Stimulated activated CD8-positive, alpha-beta memory T cell treated with anti-CD3 and anti-CD28 coated beads, Interleukin-15, amount 100 ng/mL, for 1 hour (primary cell): Measurements from ENCODE around the gene MATN1.
"Not testable (repeated sequence)": the region's sequence is repeated elsewhere in the genome, so short reads cannot be mapped to it uniquely, and the experiment has no call there.

Experiments
- DNase-seq: peaks from one replicate; pipeline ENCODE4 v3.0.0-alpha.2; 2020; ENCODE audit warnings: low read depth

Gene MATN1

DNA sequence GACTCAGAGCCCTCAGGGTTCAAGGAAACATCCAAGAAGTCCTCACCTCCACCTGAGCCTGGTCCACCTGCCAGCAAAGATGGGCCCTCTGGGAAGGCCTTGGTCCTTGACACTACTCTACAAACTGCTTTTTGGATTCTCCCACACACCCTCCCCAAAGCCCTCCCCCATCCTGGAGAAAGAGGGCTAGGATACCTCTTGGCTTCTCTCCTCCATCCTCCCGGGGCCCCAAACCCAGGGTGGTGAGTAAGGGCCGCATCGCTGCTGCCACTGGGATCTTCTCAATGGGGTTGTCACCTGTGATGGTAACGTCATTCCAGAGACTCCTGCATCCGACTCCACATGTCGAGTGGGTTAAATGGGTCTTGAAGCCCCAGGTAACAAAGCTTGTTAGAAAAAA, 26.6 kb downstream of the MATN1 start:
- no peak for DNase-seq

DNA sequence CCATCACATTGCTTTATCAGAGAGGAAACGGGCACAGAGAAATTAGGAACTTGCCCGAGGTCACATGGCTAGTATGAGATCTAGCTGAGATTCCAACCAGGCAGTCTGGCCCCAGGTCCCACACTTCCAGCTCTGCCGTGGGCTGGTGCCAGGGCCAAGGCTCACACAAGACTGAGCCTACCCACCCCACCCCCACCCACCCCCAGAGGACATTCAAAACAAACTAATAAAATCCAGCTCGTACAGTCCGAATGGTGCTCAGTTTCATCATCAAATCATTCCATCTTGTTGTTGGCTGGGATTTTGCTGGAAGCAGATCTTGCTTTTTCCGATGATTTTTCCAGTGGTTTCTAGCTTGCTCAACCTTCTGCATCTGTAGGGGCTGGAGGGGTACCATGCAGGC, 27.9 kb downstream of the MATN1 start:
- no peak for DNase-seq

DNA sequence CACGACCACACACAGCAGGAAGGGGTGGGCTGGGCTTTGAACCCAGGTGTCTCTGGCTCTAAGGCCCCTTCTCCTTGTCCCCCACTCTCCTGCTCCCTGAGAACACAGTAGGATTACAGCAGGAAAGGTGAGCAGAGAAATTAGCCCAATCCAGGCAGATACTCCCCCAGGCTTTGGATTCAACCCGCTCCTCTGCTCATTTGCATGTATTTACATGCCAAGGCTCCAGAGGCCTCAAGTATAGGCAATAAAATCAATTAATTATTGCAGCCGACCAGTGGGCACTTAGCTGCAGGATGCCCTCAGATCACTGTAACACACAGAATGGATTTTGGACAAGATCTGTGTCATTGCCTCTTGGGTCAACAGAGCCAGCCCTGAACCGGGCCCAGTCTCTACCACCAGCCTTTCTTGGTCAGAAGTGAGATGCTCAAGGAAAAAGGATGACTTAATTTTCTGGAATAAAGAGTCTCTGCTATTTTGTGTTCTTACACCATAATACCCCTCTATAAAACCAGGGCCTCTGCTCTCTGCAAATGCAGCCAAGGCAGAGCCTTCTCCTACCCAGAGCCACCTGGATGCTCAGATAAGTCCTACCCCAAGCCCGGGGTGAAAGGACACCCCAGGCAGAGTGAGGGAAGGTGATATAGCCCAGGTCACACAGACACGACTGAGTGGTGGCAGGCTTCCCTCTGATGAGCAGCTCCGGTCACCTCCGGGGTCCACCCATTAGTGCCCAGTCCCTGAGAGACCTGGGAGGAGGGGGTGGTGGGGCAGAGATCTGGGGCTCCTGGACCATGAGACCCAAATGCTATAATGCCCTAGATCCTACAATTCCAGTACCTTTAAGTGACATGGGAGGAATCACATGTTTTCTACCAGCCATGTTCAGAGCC, 28.9 kb downstream of the MATN1 start:
- DNase-seq: no peak

DNA sequence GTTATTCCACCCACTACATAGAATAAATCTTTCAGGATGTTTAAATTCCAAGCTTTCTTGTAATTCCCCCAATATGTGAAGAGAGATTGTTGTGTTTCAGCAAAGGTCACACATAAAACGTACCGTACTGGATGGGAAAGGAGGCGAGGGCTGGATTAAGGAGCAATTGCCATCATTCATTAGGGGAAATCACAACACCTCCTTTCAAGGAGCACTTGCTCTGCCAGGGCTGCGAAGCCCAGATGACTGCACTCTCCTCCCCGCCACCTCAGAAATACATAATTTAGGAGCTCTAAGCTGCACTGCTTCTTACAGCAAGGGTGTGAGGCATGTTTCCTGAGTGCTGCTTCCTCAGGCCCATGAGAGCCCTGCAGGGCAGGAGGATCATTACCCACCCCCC, 29.6 kb downstream of the MATN1 start:
- DNase-seq: no peak

DNA sequence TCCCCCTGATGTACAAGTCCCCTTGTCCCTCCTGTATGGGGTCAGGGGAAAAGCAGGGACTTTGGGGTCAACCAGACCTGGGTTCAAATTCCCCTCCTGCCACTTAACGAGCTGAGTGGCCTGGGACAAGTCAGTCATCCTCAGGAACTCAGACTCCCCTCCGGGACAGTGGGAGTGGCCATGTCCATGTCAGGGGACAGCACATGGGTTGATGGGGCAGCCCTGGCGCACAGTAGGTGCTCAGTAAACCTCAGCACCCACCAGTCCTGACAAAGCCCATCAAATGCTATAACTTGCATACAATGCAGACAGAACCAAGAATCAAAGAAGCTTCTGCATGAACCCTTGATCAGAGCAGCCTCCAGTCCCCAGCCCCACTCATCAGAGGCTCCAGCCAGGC, 30.0 kb downstream of the MATN1 start:
- no peak for DNase-seq

DNA sequence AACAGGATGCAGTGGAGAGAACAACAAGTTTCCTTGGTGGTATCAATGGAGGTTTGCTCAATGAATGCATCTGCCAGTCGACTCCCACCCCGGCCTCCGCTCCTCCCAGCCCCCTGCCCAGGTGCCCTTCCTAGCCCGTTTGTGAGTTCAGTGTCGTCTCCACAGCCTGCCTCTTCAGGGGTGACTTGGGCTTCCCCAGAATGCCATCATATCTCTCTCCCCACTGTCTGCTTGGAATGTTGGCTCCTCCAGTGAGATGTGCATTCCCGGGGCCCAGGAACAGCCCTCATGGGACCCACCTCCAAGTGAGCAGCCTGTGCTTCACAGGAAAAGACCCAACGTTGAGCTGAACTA, 30.5 kb downstream of the MATN1 start:
- DNase-seq: no peak

DNA sequence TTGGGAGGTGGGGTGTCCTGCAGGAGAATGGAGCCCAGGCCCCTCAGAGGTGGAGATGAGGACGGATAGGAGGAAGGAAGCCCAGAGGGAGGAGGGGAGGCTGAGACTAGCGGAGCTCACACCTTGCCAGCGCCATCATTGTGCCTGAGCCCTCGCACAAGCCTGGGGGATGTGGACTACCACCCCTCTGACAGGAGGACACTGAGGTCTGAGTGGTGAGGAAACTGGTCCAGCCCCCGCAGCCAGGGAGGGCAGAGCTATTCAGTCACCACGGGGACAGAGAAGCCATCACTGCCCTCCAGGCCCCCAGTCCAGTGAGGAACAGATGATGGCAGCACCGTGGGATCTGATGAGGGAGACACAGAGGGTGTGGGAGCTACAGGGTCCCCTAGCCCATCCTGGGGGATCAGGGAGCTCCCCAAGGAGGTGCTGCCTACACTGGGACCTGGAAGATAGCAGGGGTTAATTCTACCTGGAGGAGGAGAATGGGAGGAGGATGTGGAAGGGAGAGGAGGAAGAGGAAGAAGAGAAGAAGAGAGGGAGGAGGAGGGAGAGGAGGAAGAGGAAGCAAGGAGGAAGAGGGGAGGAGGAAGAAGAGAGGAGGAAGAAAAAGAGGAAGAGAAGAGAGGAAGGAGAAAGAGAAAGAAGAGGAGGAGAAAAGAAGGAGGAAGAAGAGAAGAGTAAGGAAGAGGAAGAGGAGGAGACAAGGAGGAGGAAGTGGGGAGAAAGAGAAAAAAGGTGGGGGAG, 31.0 kb downstream of the MATN1 start:
- DNase-seq: no peak

DNA sequence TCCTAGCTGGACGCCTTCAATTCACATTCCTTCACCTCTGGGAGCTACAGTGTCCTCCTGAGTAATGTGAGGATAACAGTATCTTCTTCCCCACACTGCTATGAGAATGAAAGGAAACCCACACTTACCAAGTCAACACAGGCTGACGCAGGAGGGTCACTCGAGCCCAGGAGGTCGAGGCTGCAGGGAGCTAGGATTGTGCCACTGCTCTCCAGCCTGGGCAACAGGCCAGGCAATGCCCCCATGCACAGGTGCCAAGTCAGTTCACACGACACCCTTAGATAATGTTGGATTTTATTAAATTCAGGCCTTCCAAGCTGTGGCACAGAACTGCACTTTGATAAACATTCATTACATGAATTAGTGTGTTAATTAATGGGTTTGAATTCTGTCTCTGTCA, 31.9 kb downstream of the MATN1 start:
- no peak for DNase-seq

DNA sequence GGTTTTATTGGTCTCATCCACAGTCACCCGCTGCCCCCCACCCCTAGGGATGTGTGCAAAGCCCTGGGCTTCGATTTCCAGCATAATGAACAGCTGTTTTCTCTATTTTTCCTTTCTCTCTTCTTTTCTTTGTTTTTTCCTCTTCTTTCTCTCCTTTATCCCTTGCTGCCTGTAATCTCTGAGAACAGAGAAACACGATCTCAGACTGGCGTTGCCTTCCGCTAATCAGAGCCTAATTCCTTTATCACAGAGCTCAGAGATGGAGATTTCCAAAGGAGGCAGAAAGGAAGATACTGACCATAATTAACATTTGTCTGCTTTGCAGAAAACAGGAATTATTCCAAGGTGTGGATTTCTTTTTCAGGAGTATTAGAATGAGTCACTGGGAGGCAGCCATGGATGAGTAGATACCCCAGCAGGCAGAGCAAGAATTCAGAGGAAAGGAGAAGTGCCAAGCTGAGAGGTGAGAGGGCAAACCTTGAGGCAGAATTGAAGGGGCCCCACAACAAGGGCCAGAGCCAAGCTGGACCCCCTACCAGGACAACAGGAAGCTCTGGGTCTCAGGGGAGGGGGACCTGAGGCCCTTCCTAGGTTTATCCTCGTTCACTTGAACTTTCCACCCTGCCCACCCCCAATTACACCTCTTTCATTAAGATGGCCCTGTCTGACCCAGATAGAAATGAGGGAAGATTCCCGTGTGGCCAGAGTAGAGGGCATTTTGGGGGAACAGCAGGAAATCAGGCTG, 33.3 kb downstream of the MATN1 start:
- DNase-seq: no peak

DNA sequence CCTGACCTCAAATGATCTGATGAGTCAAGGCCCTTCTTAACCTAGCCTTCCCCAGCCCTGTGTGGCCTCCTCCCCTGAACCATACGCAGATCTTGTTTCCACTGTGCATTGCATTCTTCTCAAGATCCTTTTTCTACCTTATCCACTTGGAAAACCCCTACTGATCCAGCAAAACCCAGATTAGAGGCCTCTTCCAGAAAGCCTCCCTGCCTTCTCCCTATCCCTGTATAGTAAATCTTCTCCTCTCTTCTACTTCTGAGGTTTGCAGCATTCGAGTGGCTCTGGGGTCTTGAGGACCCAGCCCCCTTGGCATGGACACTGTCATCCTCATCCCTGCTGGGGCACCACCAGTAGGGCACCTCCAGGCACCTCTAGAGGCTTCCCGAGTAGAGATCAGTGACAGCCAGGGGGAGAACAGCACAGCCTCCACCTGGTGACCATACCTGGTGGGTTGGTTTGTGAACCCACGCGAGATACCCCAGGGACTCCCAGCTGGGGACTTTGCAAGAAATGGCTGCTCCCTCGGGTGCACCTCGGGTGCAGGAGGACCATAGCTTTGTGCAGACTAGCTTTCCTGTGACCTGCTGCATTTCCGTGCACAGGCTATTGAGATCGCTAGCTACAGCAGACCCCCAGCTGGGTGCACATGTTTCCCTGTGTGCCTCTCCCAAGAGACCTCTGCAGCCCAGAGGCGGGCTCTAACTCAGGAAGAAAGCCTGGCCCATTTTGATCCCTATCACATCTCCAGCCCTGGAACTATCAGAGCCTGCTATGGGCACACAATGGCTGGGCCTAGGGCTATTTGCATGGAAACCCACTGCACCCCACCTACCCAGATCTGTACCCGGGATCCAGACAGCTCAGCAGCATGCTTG, 34.2 kb downstream of the MATN1 start:
- DNase-seq: no peak

DNA sequence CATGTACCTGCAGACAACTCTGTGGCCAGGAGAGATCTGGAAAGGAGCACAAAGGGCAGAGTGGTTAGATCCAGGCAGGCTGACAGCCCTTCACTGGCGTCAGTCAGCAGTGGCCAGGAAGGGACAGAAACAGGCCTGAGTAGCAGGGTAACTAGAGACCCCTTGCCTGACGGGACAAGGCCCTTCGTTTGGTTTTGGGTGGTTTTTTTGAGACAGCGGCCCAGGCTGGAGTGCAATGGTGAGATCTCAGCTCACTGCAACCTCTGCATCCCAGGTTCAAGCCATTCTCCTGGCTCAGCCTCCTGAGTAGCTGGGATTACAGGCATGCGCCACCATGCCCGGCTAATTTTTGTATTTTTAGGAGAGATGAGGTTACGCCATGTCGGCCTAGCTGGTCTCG, 34.9 kb downstream of the MATN1 start:
- not testable (repeated sequence) for DNase-seq

DNA sequence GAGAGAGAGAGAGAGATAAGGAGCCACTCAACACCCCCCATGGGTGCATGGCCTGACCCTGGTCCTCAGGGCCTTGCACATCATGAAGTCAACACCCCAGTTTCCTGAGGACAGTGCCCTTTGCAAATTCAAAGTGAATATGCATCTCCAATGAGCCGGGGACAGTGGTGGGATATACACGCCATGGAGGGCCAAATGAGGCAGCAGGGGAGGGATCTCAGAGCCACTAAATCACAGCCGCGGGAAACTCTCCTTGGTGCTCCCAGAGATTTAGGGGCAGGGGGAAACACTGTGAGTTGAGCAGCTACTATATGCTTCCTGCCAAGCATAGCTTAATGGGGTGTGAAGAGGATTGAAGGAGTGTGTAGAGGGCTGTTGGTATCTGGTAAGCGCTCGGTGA, 35.5 kb downstream of the MATN1 start:
- no peak for DNase-seq

DNA sequence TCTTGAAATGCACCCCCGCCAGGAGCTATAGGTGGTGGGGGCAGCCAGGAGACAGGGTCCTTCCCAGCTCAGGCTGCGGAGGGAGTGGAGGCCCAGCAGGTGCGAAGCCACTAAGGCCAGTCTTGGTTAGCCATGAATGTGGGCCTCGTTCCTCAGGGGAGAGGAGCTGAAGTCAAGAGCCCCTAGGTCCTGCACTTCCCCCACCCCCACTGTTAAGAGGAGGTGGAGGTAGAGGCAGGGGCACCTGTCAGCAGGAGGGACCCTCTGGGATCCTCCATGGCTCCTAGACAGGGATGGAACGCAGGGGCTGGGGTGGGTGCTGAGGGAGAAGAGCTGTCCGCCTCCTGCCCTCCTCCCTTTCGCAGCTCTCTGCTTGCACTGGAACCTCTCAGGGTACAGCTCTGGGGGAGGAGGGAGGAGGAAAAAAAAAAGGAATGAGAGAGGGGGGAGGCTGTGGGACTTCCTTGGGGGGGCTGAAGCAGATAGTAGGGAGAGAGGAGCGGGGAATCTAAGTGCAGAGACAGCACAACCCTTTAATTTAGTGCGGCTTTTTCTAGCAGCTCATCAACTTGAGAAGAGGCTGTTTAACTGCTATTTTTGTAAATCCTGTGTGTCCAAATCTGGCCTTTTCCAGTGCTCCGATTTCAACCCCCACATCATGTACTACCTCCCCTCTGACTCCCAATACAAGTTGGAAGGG, 37.0 kb downstream of the MATN1 start:
- no peak for DNase-seq

DNA sequence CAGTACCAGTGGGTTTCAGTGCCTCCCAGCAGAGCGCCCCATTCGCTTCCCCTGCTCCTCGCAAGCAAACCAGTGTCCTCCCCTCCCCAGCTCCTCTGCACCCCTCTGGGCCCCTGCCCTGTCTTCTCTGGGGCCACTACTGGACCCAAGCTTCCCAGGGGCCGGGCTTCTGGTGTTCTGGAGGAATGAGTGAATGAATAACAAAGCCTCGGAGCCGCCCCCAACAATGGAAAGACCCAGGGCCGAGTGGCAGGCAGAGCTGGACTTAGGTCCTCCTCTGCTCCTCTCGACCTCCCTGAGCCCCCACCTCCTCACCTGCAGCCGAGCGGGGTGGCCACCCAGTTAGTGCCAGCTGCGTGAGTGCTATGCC, 37.6 kb downstream of the MATN1 start:
- DNase-seq: no peak

DNA sequence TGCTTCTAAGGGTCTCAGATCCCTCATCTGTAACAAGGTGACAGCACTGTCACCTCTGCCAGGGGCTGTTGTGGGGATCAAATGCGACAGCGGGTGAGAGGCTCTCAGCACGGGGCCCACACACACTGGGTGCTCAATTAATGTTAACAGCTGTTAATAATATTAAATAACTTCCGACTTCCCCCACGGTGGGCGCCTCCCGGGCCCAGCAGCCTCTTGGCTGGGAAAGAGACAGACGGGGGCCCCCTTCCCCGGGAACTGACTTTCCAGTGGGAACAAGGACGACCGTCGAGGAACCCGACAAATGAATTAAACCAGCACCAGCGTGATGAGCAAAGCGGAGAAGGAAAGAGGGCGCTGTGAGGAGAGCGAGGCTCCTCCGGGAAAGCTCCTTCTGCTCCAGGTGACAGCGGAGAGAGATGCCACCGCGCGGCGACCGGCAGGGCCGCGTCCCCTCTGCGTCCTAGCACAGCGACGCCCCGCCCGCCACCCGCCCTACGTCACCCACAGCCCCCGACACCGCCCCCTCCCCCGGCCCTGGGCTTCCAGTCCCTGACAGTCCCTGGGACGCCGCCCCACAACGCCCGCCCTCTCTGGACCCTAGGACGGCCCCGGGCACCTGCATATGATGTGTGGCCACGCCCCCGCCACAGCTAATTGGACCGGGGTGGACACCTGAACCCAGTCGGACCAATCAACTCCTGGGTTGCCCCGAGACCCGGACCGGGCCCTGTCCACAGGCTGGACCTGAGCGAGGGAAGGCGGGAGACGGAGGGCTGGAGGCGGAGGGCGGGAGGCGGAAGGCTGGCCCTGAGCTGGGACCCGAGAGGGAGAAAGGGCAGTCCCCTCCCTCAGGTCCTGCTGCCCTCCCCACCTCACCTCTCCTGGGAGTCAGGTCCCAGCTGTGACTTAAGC, 38.2 kb downstream of the MATN1 start:
- no peak for DNase-seq

DNA sequence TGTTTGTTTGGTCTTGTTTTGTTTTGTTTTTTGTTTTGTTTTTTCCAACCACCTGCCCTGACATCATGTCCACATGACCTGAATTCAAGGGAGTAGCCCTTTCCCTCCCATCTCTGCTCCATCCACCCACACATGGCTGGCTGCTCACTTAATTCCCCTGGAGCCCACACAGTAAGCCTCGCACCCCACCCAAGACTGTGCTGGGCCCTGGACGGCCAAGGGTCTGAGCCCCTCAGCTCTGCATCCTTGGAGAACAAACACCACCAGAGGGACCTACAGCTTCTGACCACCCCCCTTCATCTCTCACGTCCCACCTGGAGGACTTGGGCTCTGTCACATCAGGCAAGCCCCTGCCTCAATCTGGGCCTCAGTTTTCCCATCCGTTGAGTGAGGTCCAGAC, 39.1 kb downstream of the MATN1 start:
- no peak for DNase-seq

DNA sequence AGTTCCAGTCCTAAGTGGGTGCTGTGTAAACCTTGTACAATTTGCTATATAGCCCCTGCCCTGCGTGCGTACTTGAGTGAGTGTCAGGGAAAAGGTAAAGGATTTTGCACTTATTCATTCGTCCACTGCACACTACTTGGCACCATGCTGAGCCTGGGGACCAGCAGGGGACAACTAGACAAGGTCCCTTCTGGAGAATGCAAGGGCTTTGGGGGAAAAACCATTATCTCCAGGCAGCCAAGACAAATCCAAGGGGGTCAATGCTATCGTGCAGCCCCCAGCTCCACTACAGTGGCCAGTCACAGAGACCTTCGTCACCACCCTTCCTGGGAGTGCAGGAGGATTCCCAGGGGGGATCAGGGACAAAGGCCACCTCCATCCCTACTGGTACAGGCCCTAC, 39.7 kb downstream of the MATN1 start:
- no peak for DNase-seq

DNA sequence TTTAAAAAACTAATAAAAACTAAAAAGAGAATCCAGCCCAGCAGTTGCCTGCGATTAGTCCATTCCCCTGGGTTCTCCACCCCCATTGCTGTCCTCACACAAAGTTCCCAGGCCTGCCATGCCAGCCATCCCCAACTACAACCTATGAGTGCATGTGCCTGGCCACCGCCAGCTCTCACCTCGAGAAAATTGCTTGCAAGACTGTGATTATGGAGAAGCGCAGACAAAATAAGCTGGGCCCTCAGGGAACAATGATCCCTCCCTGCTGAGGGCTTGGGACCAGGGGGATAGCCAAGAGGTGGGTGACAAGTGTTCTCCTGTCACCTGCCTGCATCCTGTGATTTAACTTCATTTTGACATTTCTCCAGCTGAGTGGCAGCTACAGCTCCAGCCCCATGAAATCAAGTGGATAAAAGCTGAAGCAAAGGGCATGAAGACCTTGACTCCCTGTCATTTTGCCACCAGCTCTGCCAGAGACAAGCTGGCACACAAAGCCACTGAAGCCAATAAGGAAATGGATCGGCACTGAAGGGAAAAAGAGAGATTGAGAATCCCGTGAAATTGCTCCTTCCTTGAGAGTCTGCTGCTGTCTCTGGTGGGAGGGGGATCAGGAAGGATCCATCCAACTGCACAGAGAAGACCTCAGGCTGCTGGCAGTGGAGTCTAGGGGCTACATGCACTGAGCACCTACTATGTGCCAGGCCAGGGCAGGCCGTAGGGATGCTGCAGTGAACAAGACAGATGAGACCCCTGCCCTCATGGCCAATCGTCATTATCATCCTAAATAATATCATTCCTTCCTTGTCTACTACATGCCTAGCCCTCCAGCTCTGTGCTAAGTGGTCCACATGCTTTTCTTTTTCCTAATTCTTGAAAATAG, 40.7 kb downstream of the MATN1 start:
- DNase-seq: no peak

DNA sequence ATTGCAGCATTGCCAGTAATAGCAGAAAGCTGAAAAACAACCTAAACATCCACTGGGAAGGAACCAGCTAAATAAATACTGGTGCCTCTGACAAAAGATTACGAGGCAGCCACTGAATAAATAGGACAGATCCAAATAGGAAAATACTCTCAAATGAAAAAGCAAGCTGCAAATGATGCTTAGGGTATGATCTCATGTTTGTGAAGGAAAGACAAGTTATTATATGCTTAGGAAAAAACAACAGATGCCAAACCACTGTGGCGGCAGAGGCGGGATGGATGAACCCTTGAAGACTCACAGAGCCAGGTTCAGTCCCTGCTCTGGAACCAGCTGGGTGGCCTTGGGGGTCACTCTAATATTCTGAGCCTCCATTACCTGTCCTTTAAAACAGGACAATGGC, 41.6 kb downstream of the MATN1 start:
- DNase-seq: no peak
